ENCODE data around the gene CADPS2.

The CADPS2 gene

GRCh38 chr7:122577449-122578003 lies 308.7 kb downstream of the CADPS2 start:
- no peaks in the 10 kb centered on the region for H3K9me2 ChIP-seq (replicated peaks; ENCODE audit: insufficient read depth, low read length)
- no peaks in the 10 kb centered on the region for H3K79me2 ChIP-seq (ENCODE audit: insufficient read depth, low read length)
- no peak overlapping the region for H3K9ac ChIP-seq (ENCODE audit: low read length)
- H3F3A ChIP-seq (ENCODE audit: insufficient read depth), result no peaks in the 10 kb centered on the region
- H3K4me3 ChIP-seq (ENCODE audit: insufficient read depth, low read length, poor library complexity, severe bottlenecking), result no peak overlapping the region
- H3K9me3 ChIP-seq (ENCODE audit: insufficient read depth, low read length), result no peaks in the 10 kb centered on the region
- H3K4me2 ChIP-seq (ENCODE audit: low read depth, low read length, poor library complexity, severe bottlenecking), result no peak overlapping the region
- no peaks in the 10 kb centered on the region for H3K36me3 ChIP-seq (ENCODE audit: low read length)
- no peaks in the 10 kb centered on the region for H3K27me3 ChIP-seq (ENCODE audit: low read length)
- TF ChIP-seq EZH2phosphoT487 (conservative IDR thresholded peaks at IDR 0.05; ENCODE audit: low read length), result no peak
- TF ChIP-seq CTCF (IDR thresholded peaks at IDR 0.05; ENCODE audit: insufficient read depth, low read length, poor library complexity, severe bottlenecking), result no peak
- H3K27ac ChIP-seq (ENCODE audit: low read depth, low read length), result no peak overlapping the region
- no peaks in the 10 kb centered on the region for H4K20me1 ChIP-seq (ENCODE audit: low read depth, low read length)
- no peak overlapping the region for H2AFZ ChIP-seq (ENCODE audit: low read depth, low read length, severe bottlenecking)

- H3K27me3 ChIP-seq (ENCODE audit: low read length), result no peaks in the 10 kb centered on the region
- TF ChIP-seq EZH2phosphoT487 (conservative IDR thresholded peaks at IDR 0.05; ENCODE audit: low read length) (no peak), CTCF (IDR thresholded peaks at IDR 0.05; ENCODE audit: insufficient read depth, low read length, poor library complexity, severe bottlenecking) (no peak)
- H2AFZ ChIP-seq (ENCODE audit: low read depth, low read length, severe bottlenecking), result no peak overlapping the region
Observed at GRCh38 chr7:122572706-122573105, 313.6 kb downstream of the CADPS2 start.

GRCh38 chr7:122561326-122561725 lies 324.9 kb downstream of the CADPS2 start:
- Histone ChIP-seq H3K9ac (ENCODE audit: low read length) (no peak overlapping the region), H2AFZ (ENCODE audit: low read depth, low read length, severe bottlenecking) (no peak overlapping the region), H3K36me3 (ENCODE audit: low read length) (no peaks in the 10 kb centered on the region), H3K4me3 (ENCODE audit: insufficient read depth, low read length, poor library complexity, severe bottlenecking) (no peak overlapping the region), H3K9me3 (ENCODE audit: insufficient read depth, low read length) (no peaks in the 10 kb centered on the region), H3K27ac (ENCODE audit: low read depth, low read length) (no peak overlapping the region), H4K20me1 (ENCODE audit: low read depth, low read length) (no peaks in the 10 kb centered on the region), H3F3A (ENCODE audit: insufficient read depth) (no peaks in the 10 kb centered on the region), H3K79me2 (ENCODE audit: insufficient read depth, low read length) (no peaks in the 10 kb centered on the region), H3K9me2 (replicated peaks; ENCODE audit: insufficient read depth, low read length) (no peaks in the 10 kb centered on the region), H3K4me2 (ENCODE audit: low read depth, low read length, poor library complexity, severe bottlenecking) (no peak overlapping the region), H3K27me3 (ENCODE audit: low read length) (no peaks in the 10 kb centered on the region)
- TF ChIP-seq EZH2phosphoT487 (conservative IDR thresholded peaks at IDR 0.05; ENCODE audit: low read length) (no peak), CTCF (IDR thresholded peaks at IDR 0.05; ENCODE audit: insufficient read depth, low read length, poor library complexity, severe bottlenecking) (no peak)

More at GRCh38 chr7:122572706-122573105, 313.6 kb downstream of the CADPS2 start:
- no peak overlapping the region for H3K9ac ChIP-seq (ENCODE audit: low read length)
- no peaks in the 10 kb centered on the region for H3F3A ChIP-seq (ENCODE audit: insufficient read depth)
- no peaks in the 10 kb centered on the region for H3K36me3 ChIP-seq (ENCODE audit: low read length)
- no peaks in the 10 kb centered on the region for H4K20me1 ChIP-seq (ENCODE audit: low read depth, low read length)
- no peak overlapping the region for H3K4me2 ChIP-seq (ENCODE audit: low read depth, low read length, poor library complexity, severe bottlenecking)
- no peaks in the 10 kb centered on the region for H3K79me2 ChIP-seq (ENCODE audit: insufficient read depth, low read length)
- no peak overlapping the region for H3K4me3 ChIP-seq (ENCODE audit: insufficient read depth, low read length, poor library complexity, severe bottlenecking)
- no peaks in the 10 kb centered on the region for H3K9me2 ChIP-seq (replicated peaks; ENCODE audit: insufficient read depth, low read length)
- H3K27ac ChIP-seq (ENCODE audit: low read depth, low read length), result no peak overlapping the region
- H3K9me3 ChIP-seq (ENCODE audit: insufficient read depth, low read length), result no peaks in the 10 kb centered on the region
